GM19099 (cell line): Measurements from ENCODE around the gene FFAR1.
A peak's percentile ranks its signal among the peaks of the same experiment; 100 is the strongest.

Source experiments
- POLR2A ChIP-seq: IDR thresholded peaks from 3 replicates; pipeline ENCODE4 v1.6.1; 2011; ENCODE audit warnings: low read depth; ENCODE audit not compliant: insufficient read length; ENCODE audit errors: extremely low read depth

The FFAR1 gene

GRCh38 chr19:35329323-35329722 is 18.4 kb upstream of the FFAR1 start:
- no peak for TF ChIP-seq POLR2A

- peak; percentile 51 for TF ChIP-seq POLR2A
Observed at GRCh38 chr19:35330475-35330874, 17.2 kb upstream of the FFAR1 start.

GRCh38 chr19:35331551-35332214 is 16.0 kb upstream of the FFAR1 start:
- peak; percentile 38 for TF ChIP-seq POLR2A

GRCh38 chr19:35332817-35333216 is 14.9 kb upstream of the FFAR1 start:
- TF ChIP-seq POLR2A: peak; percentile 63

- peak; percentile 30 for TF ChIP-seq POLR2A
Observed at GRCh38 chr19:35334144-35334753, 13.5 kb upstream of the FFAR1 start.

GRCh38 chr19:35336166-35336955 is 11.3 kb upstream of the FFAR1 start:
- TF ChIP-seq POLR2A: no peak

- peak; percentile 28 for TF ChIP-seq POLR2A
Observed at GRCh38 chr19:35337097-35337983, 10.4 kb upstream of the FFAR1 start.

GRCh38 chr19:35337984-35338296 is 9.8 kb upstream of the FFAR1 start:
- no peak for TF ChIP-seq POLR2A

GRCh38 chr19:35340431-35340830 is 7.3 kb upstream of the FFAR1 start:
- TF ChIP-seq POLR2A: no peak

- no peak for TF ChIP-seq POLR2A
Observed at GRCh38 chr19:35341006-35341405, 6.7 kb upstream of the FFAR1 start.

- no peak for TF ChIP-seq POLR2A
Observed at GRCh38 chr19:35341565-35342225, 6.0 kb upstream of the FFAR1 start.

GRCh38 chr19:35342430-35342829 is 5.3 kb upstream of the FFAR1 start:
- no peak for TF ChIP-seq POLR2A

GRCh38 chr19:35344511-35345031 is 3.1 kb upstream of the FFAR1 start:
- no peak for TF ChIP-seq POLR2A

- TF ChIP-seq POLR2A: no peak
Observed at GRCh38 chr19:35345671-35346111, 2.0 kb upstream of the FFAR1 start.

- TF ChIP-seq POLR2A: peak; percentile 31
Observed at GRCh38 chr19:35346193-35347052, 1.3 kb upstream of the FFAR1 start.
